SK-N-SH (cell line): Measurements from ENCODE around the gene SNX3. TPM values are rescaled to one million over a fixed set of nuclear protein-coding genes. Genes with fewer than 3 reads are reported as not detected.

Source experiments
- CTCF ChIA-PET: fragments of 300-600, 350-600 bp; formaldehyde crosslinking; extraction: SDS; loops from one replicate; lab custom pipeline; 2021; lab: Yijun Ruan, JAX
- POLR2A ChIA-PET: fragments of 350-600 bp; sonication (Branson Sonifier 250); formaldehyde crosslinking; extraction: SDS; loops from one replicate; lab custom pipeline; 2020; ENCODE audit warnings: antibody characterized with exemption, inconsistent platforms; lab: Yijun Ruan, JAX
- DNase-seq: peaks from one replicate; pipeline ENCODE4 v3.0.0; 2012
- H2AFZ ChIP-seq: fragments of 200-600 bp; sonication (generic); 2 replicates; pipeline ENCODE4 v1.8.1; 2016; ENCODE audit warnings: antibody characterized with exemption, mild to moderate bottlenecking, low read depth
- H3F3A ChIP-seq: fragments of 200-600 bp; sonication (generic); replicated peaks from 2 replicates; pipeline ENCODE3; 2016; ENCODE audit warnings: antibody characterized with exemption, mild to moderate bottlenecking; ENCODE audit not compliant: insufficient read depth
- H3K27ac ChIP-seq, 2 experiments: fragments of 200-500 bp in 1 of 2; fragments of 200-600 bp in 1 of 2; sonication (Bioruptor generic) in 1 of 2; sonication (generic), shearing (Covaris generic) in 1 of 2; 2 replicates each; pipeline versions ENCODE4 v1.5.1 to v1.6.1; 2014 to 2016; ENCODE audit warnings: low read depth in 2 of 2, inconsistent platforms in 1 of 2, low read length in 1 of 2, mild to moderate bottlenecking in 1 of 2, mixed read lengths in 1 of 2
- H3K27me3 ChIP-seq: fragments of 200-600 bp; sonication (generic), shearing (Covaris generic); 2 replicates; pipeline ENCODE4 v1.6.1; 2016; ENCODE audit warnings: mixed run types; ENCODE audit not compliant: insufficient read depth
- H3K36me3 ChIP-seq, 2 experiments: fragments of 200-500 bp in 1 of 2; fragments of 200-600 bp in 1 of 2; sonication (Bioruptor generic) in 1 of 2; sonication (generic) in 1 of 2; replicated peaks in 1 of 2; 2 replicates each; pipeline versions ENCODE3 to v1.5.1; 2014 to 2016; ENCODE audit warnings: low read length in 1 of 2, mild to moderate bottlenecking in 1 of 2; ENCODE audit not compliant: insufficient read depth in 2 of 2, control insufficient read depth in 1 of 2
- H3K4me1 ChIP-seq, 2 experiments: fragments of 200-500 bp in 1 of 2; fragments of 200-600 bp in 1 of 2; sonication (Bioruptor generic) in 1 of 2; sonication (generic), shearing (Covaris generic) in 1 of 2; 2 replicates each; pipeline versions ENCODE4 v1.5.1 to v1.6.1; 2014 to 2016; ENCODE audit warnings: low read depth in 1 of 2, low read length in 1 of 2, mixed run types in 1 of 2; ENCODE audit not compliant: insufficient read depth in 2 of 2, control insufficient read depth in 1 of 2
- H3K4me2 ChIP-seq: fragments of 200-600 bp; sonication (generic), shearing (Covaris generic); 2 replicates; pipeline ENCODE4 v1.6.1; 2017; ENCODE audit warnings: mixed run types
- H3K4me3 ChIP-seq, 2 experiments: fragments of 200-500 bp in 1 of 2; fragments of 200-600 bp in 1 of 2; sonication (Bioruptor generic) in 1 of 2; sonication (generic), shearing (Covaris generic) in 1 of 2; 2 replicates each; pipeline versions ENCODE4 v1.5.1 to v1.8.1; 2014 to 2016; ENCODE audit warnings: low read depth in 2 of 2, inconsistent platforms in 1 of 2, low read length in 1 of 2, mild to moderate bottlenecking in 1 of 2, mixed read lengths in 1 of 2, moderate library complexity in 1 of 2
- H3K79me2 ChIP-seq: fragments of 200-600 bp; sonication (generic); 2 replicates; pipeline ENCODE4 v1.8.1; 2017; ENCODE audit warnings: mild to moderate bottlenecking; ENCODE audit not compliant: insufficient read depth
- H3K9ac ChIP-seq: fragments of 200-600 bp; sonication (generic); 2 replicates; pipeline ENCODE4 v1.6.1; 2017; ENCODE audit warnings: mixed run types
- H3K9me2 ChIP-seq: fragments of 200-600 bp; sonication (generic); 2 replicates; pipeline ENCODE4 v1.6.1; 2017; ENCODE audit warnings: mixed run types
- H3K9me3 ChIP-seq: fragments of 200-600 bp; sonication (generic); 2 replicates; pipeline ENCODE4 v1.6.1; 2017; ENCODE audit warnings: mixed run types, mild to moderate bottlenecking, moderate library complexity
- H4K20me1 ChIP-seq: fragments of 200-600 bp; sonication (generic); 2 replicates; pipeline ENCODE4 v1.6.1; 2017; ENCODE audit warnings: mild to moderate bottlenecking, mixed run types; ENCODE audit not compliant: insufficient read depth
- EZH2phosphoT487 ChIP-seq: fragments of 200-600 bp; sonication (generic); IDR thresholded peaks from 2 replicates; pipeline ENCODE4 v1.6.1; 2017; ENCODE audit warnings: low read depth, mixed run types, mild to moderate bottlenecking, antibody characterized with exemption, moderate library complexity, borderline replicate concordance
- GATA2 ChIP-seq: sonication (generic); formaldehyde crosslinking; IDR thresholded peaks from 2 replicates; pipeline ENCODE4 v1.5.0; 2020; ENCODE audit warnings: mild to moderate bottlenecking, missing genetic modification reagents
- JUND ChIP-seq: IDR thresholded peaks from 2 replicates; pipeline ENCODE4 v1.4.0; 2012
- MEF2A ChIP-seq: IDR thresholded peaks from 2 replicates; pipeline ENCODE4 v1.4.0; 2012; ENCODE audit warnings: low read depth, borderline replicate concordance
- MXI1 ChIP-seq: IDR thresholded peaks from 2 replicates; pipeline ENCODE4 v1.6.1; 2012; ENCODE audit warnings: mild to moderate bottlenecking, low read depth, low read length, improper control_type of control experiment
- NFIC ChIP-seq: IDR thresholded peaks from 2 replicates; pipeline ENCODE4 v1.4.0; 2012; ENCODE audit warnings: borderline replicate concordance
- NRF1 ChIP-seq: IDR thresholded peaks from 2 replicates; pipeline ENCODE4 v1.6.1; 2012; ENCODE audit warnings: low read depth, mild to moderate bottlenecking, low read length
- RCOR1 ChIP-seq: fragments of 150-350 bp; IDR thresholded peaks from 2 replicates; pipeline ENCODE4 v1.6.1; 2017; ENCODE audit warnings: antibody characterized with exemption, low read length
- REST ChIP-seq: IDR thresholded peaks from 2 replicates; pipeline ENCODE4 v1.6.1; 2012; ENCODE audit warnings: mild to moderate bottlenecking, low read depth, low read length, moderate library complexity
- RFX5 ChIP-seq: IDR thresholded peaks from 2 replicates; pipeline ENCODE4 v1.6.1; 2012; ENCODE audit warnings: mild to moderate bottlenecking, improper control_type of control experiment, low read length
- RXRA ChIP-seq: IDR thresholded peaks from 2 replicates; pipeline ENCODE4 v1.4.0; 2012; ENCODE audit warnings: low read depth, mild to moderate bottlenecking, borderline replicate concordance
- SMC3 ChIP-seq: IDR thresholded peaks from 2 replicates; pipeline ENCODE4 v1.6.1; 2012; ENCODE audit warnings: low read depth, low read length, improper control_type of control experiment
- TCF12 ChIP-seq: IDR thresholded peaks from 2 replicates; pipeline ENCODE4 v1.4.0; 2012
- USF2 ChIP-seq: fragments of 150-350 bp; IDR thresholded peaks from 2 replicates; pipeline ENCODE4 v1.6.1; 2017; ENCODE audit warnings: antibody characterized with exemption, low read length, low read depth, borderline replicate concordance
- WGBS: methylation state at CpG from one replicate; pipeline ENCODE4 v1.1.6; 2017; ENCODE audit warnings: low lambda C conversion rate; 5-methylcytosine and 5-hydroxymethylcytosine counted together
- polyA plus RNA-seq, 3 experiments: library from polyadenylated mRNA; depleted of rRNA; stranded (reverse); fragments of >200 nt; gene quantifications; 2 replicates each; pipeline ENCODE4 v1.2.3, GENCODE V29; 2012

Gene SNX3
- polyA plus RNA-seq, 1 of the 3 experiments (the other 2 are of a cell fraction), result 105 TPM

- no peaks in the 10 kb centered on the region for H3K79me2 ChIP-seq
- H3K9me2 ChIP-seq, result no peaks in the 10 kb centered on the region
- H3K4me3 ChIP-seq, result no peak overlapping the region
- 49% methylated on average over 4 of the region's 4 CpGs for WGBS
- no peak overlapping the region for H3K9ac ChIP-seq
- H3K36me3 ChIP-seq, result no peaks in the 10 kb centered on the region
- peaks cover 4% of the 10 kb centered on the region for H3K27me3 ChIP-seq
- H3F3A ChIP-seq, result no peaks in the 10 kb centered on the region
- CTCF ChIA-PET, result interaction anchor here (0.6 to 2.7 kb wide), 3 partner anchors 11 to 76 kb away, joined by 3 to 11 read pairs (median 3); no protein-coding TSS in a partner anchor
- no peaks in the 10 kb centered on the region for H4K20me1 ChIP-seq
- H3K4me1 ChIP-seq, result no peaks in the 10 kb centered on the region
- no peak overlapping the region for H3K4me2 ChIP-seq
- no peak for TF ChIP-seq JUND
- TF ChIP-seq RFX5, result no peak
- POLR2A ChIA-PET, result no interaction called here
- H2AFZ ChIP-seq, result no peak overlapping the region
- DNase-seq, result no peak
- no peak overlapping the region for H3K27ac ChIP-seq
- H3K9me3 ChIP-seq, result no peaks in the 10 kb centered on the region
Measured at GRCh38 chr6:108179741-108180140, 81.1 kb downstream of the SNX3 start.

- 87% methylated on average over 43 of the region's 46 CpGs for WGBS
- peaks cover 4% of the 10 kb centered on the region for H3K27me3 ChIP-seq
- DNase-seq, result peak; percentile 9
- no peaks in the 10 kb centered on the region for H3F3A ChIP-seq
- ChIA-PET POLR2A (no interaction called here), CTCF (interaction anchor here (0.9 to 1.4 kb wide), 2 partner anchors 14 to 18 kb away, joined by 3 to 4 read pairs; no protein-coding TSS in a partner anchor)
- H3K79me2 ChIP-seq, result no peaks in the 10 kb centered on the region
- no peaks in the 10 kb centered on the region for H3K9me3 ChIP-seq
- no peak overlapping the region for H2AFZ ChIP-seq
- H3K4me1 ChIP-seq, result no peaks in the 10 kb centered on the region
- H3K4me2 ChIP-seq, result no peak overlapping the region
- no peaks in the 10 kb centered on the region for H3K9me2 ChIP-seq
- no peaks in the 10 kb centered on the region for H3K36me3 ChIP-seq
- no peak overlapping the region for H3K27ac ChIP-seq
- H4K20me1 ChIP-seq, result no peaks in the 10 kb centered on the region
- TF ChIP-seq TCF12, result no peak
- H3K4me3 ChIP-seq, result no peak overlapping the region
- H3K9ac ChIP-seq, result no peak overlapping the region
Measured at GRCh38 chr6:108176281-108177089, 84.4 kb downstream of the SNX3 start.

GRCh38 chr6:108175592-108176279 lies 85.1 kb downstream of the SNX3 start:
- ChIA-PET CTCF (interaction anchor here (0.5 to 1.4 kb wide), 3 partner anchors 13 to 1141 kb away, joined by 3 to 8 read pairs (median 4); no protein-coding TSS in a partner anchor), POLR2A (no interaction called here)
- no peaks in the 10 kb centered on the region for H3K79me2 ChIP-seq
- no peak overlapping the region for H3K4me2 ChIP-seq
- no peaks in the 10 kb centered on the region for H3K9me2 ChIP-seq
- H3K4me1 ChIP-seq, result no peaks in the 10 kb centered on the region
- H3K36me3 ChIP-seq, result no peaks in the 10 kb centered on the region
- no peaks in the 10 kb centered on the region for H3F3A ChIP-seq
- H3K4me3 ChIP-seq, result no peak overlapping the region
- no peak for TF ChIP-seq REST
- TF ChIP-seq EZH2phosphoT487, result no peak
- no peak for TF ChIP-seq JUND
- TF ChIP-seq RCOR1, result no peak
- no peak for TF ChIP-seq USF2
- no peak for TF ChIP-seq NFIC
- no peak for TF ChIP-seq TCF12
- TF ChIP-seq MEF2A, result no peak
- no peak for TF ChIP-seq RXRA
- TF ChIP-seq MXI1, result no peak
- TF ChIP-seq NRF1, result no peak
- TF ChIP-seq GATA2, result no peak
- TF ChIP-seq SMC3, result no peak
- H3K27ac ChIP-seq, result no peak overlapping the region
- peaks cover 4% of the 10 kb centered on the region for H3K27me3 ChIP-seq
- DNase-seq, result peak; percentile 43
- no peak overlapping the region for H2AFZ ChIP-seq
- no peaks in the 10 kb centered on the region for H3K9me3 ChIP-seq
- H4K20me1 ChIP-seq, result no peaks in the 10 kb centered on the region
- WGBS, result 59% methylated on average over 14 of the region's 38 CpGs
- no peak overlapping the region for H3K9ac ChIP-seq
